ENCODE data around the gene CDIPT.

- TF ChIP-seq, protein P1, sequence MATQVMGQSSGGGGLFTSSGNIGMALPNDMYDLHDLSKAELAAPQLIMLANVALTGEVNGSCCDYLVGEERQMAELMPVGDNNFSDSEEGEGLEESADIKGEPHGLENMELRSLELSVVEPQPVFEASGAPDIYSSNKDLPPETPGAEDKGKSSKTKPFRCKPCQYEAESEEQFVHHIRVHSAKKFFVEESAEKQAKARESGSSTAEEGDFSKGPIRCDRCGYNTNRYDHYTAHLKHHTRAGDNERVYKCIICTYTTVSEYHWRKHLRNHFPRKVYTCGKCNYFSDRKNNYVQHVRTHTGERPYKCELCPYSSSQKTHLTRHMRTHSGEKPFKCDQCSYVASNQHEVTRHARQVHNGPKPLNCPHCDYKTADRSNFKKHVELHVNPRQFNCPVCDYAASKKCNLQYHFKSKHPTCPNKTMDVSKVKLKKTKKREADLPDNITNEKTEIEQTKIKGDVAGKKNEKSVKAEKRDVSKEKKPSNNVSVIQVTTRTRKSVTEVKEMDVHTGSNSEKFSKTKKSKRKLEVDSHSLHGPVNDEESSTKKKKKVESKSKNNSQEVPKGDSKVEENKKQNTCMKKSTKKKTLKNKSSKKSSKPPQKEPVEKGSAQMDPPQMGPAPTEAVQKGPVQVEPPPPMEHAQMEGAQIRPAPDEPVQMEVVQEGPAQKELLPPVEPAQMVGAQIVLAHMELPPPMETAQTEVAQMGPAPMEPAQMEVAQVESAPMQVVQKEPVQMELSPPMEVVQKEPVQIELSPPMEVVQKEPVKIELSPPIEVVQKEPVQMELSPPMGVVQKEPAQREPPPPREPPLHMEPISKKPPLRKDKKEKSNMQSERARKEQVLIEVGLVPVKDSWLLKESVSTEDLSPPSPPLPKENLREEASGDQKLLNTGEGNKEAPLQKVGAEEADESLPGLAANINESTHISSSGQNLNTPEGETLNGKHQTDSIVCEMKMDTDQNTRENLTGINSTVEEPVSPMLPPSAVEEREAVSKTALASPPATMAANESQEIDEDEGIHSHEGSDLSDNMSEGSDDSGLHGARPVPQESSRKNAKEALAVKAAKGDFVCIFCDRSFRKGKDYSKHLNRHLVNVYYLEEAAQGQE (IDR thresholded peaks at IDR 0.05; ENCODE audit: borderline replicate concordance) = no peak
- TF ChIP-seq CTCF (IDR thresholded peaks at IDR 0.05; ENCODE audit: poor library complexity, severe bottlenecking) = no peak
- no peak for TF ChIP-seq POLR2AphosphoS5 (IDR thresholded peaks at IDR 0.05)
- TF ChIP-seq TAF1 (IDR thresholded peaks at IDR 0.05; ENCODE audit: low read depth) = no peak
- TF ChIP-seq EZH2 (IDR thresholded peaks at IDR 0.05; ENCODE audit: borderline replicate concordance, insufficient read depth, low read length, poor library complexity, severe bottlenecking) = no peak
These were observed 18.0 kb upstream of the CDIPT start for GRCh38 chr16:29881050-29881449.
